Measurements from ENCODE around the gene CCDC180.

GRCh38 chr9:97348871-97349270 is 41.4 kb downstream of the CCDC180 start:
- TF ChIP-seq, protein P1, sequence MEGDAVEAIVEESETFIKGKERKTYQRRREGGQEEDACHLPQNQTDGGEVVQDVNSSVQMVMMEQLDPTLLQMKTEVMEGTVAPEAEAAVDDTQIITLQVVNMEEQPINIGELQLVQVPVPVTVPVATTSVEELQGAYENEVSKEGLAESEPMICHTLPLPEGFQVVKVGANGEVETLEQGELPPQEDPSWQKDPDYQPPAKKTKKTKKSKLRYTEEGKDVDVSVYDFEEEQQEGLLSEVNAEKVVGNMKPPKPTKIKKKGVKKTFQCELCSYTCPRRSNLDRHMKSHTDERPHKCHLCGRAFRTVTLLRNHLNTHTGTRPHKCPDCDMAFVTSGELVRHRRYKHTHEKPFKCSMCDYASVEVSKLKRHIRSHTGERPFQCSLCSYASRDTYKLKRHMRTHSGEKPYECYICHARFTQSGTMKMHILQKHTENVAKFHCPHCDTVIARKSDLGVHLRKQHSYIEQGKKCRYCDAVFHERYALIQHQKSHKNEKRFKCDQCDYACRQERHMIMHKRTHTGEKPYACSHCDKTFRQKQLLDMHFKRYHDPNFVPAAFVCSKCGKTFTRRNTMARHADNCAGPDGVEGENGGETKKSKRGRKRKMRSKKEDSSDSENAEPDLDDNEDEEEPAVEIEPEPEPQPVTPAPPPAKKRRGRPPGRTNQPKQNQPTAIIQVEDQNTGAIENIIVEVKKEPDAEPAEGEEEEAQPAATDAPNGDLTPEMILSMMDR (IDR thresholded peaks at IDR 0.05) = no peak
- no peak for TF ChIP-seq POLR2A (IDR thresholded peaks at IDR 0.05)
